GM12873 (cell line): Measurements from ENCODE around the gene SLAMF8.

Experiments
- CTCF ChIP-seq: IDR thresholded peaks from 2 replicates; pipeline ENCODE4 v1.5.1; 2012; ENCODE audit warnings: low read depth, mild to moderate bottlenecking, moderate library complexity, low read length, control low read depth; ENCODE audit not compliant: insufficient read depth; ENCODE audit errors: missing control alignments

Gene SLAMF8

GRCh38 chr1:159786966-159787365 is 39.7 kb upstream of the SLAMF8 start:
- no peak for TF ChIP-seq CTCF

GRCh38 chr1:159790237-159790917 is 36.3 kb upstream of the SLAMF8 start:
- TF ChIP-seq CTCF: peak; percentile 79

GRCh38 chr1:159791031-159791430 is 35.6 kb upstream of the SLAMF8 start:
- no peak for TF ChIP-seq CTCF

GRCh38 chr1:159791461-159791860 is 35.2 kb upstream of the SLAMF8 start:
- no peak for TF ChIP-seq CTCF

GRCh38 chr1:159795534-159795933 is 31.1 kb upstream of the SLAMF8 start:
- TF ChIP-seq CTCF: no peak

- peak; percentile 80 for TF ChIP-seq CTCF
These were observed 27.8 kb upstream of the SLAMF8 start for GRCh38 chr1:159798893-159799292.

GRCh38 chr1:159799446-159799985 is 27.2 kb upstream of the SLAMF8 start:
- no peak for TF ChIP-seq CTCF
